Bone marrow (tissue), 2 donors: ENCODE results near the gene TMC3.

Experiments used
- DNase-seq, 2 donors: peaks; one replicate each; lab custom pipeline; 2025; lab: John Stamatoyannopoulos, UW

The TMC3 gene

GRCh38 chr15:81322676-81323253, 51.2 kb downstream of the TMC3 start:
- no peak for DNase-seq

GRCh38 chr15:81321667-81322066, 52.3 kb downstream of the TMC3 start:
- DNase-seq = no peak

GRCh38 chr15:81317642-81318017, 56.4 kb downstream of the TMC3 start:
- DNase-seq = no peak

- no peak for DNase-seq
These were observed 57.7 kb downstream of the TMC3 start for GRCh38 chr15:81316267-81316666.

GRCh38 chr15:81315452-81316175, 58.4 kb downstream of the TMC3 start:
- no peak for DNase-seq

GRCh38 chr15:81314378-81314777, 59.6 kb downstream of the TMC3 start:
- DNase-seq = no peak

- DNase-seq = no peak
These were observed 60.3 kb downstream of the TMC3 start for GRCh38 chr15:81313686-81314085.

- peak in 1 of 2 donors; percentile 33 for DNase-seq
These were observed 61.0 kb downstream of the TMC3 start for GRCh38 chr15:81312790-81313543.

GRCh38 chr15:81311752-81312464, 62.1 kb downstream of the TMC3 start:
- peak; percentile 10 to 95 for DNase-seq

GRCh38 chr15:81310480-81310879, 63.5 kb downstream of the TMC3 start:
- DNase-seq = no peak

GRCh38 chr15:81309647-81310450, 64.2 kb downstream of the TMC3 start:
- DNase-seq = no peak

- no peak for DNase-seq
These were observed 65.8 kb downstream of the TMC3 start for GRCh38 chr15:81308260-81308659.

GRCh38 chr15:81304226-81304625, 69.8 kb downstream of the TMC3 start:
- DNase-seq = peak; percentile 13 to 37

- DNase-seq = no peak
These were observed 70.5 kb downstream of the TMC3 start for GRCh38 chr15:81303244-81304225.

- no peak for DNase-seq
These were observed 71.3 kb downstream of the TMC3 start for GRCh38 chr15:81302701-81303109.

GRCh38 chr15:81301815-81302399, 72.1 kb downstream of the TMC3 start:
- DNase-seq = peak in 1 of 2 donors; percentile 16

- DNase-seq = no peak
These were observed 72.6 kb downstream of the TMC3 start for GRCh38 chr15:81301385-81301784.

GRCh38 chr15:81299630-81300273, 74.3 kb downstream of the TMC3 start:
- no peak for DNase-seq

- DNase-seq = no peak
These were observed 74.9 kb downstream of the TMC3 start for GRCh38 chr15:81299156-81299555.
